Measurements from ENCODE around the gene ACAT2. TPM values are rescaled to one million over a fixed set of nuclear protein-coding genes. Genes with fewer than 3 reads are reported as not detected.
A peak's percentile ranks its signal among the peaks of the same experiment; 100 is the strongest.
"Not testable (repeated sequence)": the region's sequence is repeated elsewhere in the genome, so short reads cannot be mapped to it uniquely, and the experiment has no call there.

Gene ACAT2
- total RNA-seq, 1 donor: 22.1 TPM

DNA sequence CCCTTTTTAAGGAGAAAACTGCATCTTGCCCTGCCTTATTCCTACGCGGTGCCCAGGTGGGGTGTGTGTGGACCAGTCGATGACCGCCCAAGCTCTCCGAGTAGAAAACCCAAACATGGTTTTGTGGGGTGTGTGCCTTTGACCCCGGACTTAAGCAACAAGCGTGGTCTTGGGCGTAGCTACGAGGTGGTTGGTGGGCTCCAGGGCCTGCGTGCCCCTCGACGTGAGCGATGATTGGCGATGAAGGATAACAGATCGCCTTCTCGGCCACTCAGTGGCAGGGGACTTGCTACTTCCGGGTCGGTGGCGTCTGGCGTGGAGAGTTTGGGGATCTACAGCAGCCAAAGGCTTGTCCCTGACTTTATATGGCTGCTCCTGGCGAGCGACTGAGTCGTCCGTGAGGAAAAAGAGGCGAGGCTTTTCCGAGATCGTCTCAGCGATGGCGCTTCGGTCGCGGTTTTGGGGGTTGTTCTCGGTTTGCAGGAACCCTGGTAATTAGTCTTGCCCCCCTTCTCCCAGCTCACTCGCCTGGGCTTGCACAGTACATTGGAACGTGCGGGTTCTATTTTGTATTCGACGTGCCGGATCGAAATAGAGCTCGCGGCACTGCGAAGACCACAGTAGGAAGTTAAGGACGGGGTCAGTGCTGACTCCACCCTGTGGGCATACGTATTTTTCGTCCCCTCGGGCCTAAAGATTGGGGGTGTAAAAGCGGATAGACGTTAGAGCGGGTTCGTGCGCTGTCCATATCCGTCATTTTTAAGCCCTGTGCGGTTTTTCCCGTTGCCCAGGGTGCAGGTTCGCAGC lies 28.5 kb downstream of the ACAT2 start, which contains the start of gene MRPL18:
Gene MRPL18, plus strand, starts transcription at position 319 of the 807 bp plus-strand sequence. Its CDS starts 121 bp downstream, at position 440.
- TF ChIP-seq, protein P1, sequence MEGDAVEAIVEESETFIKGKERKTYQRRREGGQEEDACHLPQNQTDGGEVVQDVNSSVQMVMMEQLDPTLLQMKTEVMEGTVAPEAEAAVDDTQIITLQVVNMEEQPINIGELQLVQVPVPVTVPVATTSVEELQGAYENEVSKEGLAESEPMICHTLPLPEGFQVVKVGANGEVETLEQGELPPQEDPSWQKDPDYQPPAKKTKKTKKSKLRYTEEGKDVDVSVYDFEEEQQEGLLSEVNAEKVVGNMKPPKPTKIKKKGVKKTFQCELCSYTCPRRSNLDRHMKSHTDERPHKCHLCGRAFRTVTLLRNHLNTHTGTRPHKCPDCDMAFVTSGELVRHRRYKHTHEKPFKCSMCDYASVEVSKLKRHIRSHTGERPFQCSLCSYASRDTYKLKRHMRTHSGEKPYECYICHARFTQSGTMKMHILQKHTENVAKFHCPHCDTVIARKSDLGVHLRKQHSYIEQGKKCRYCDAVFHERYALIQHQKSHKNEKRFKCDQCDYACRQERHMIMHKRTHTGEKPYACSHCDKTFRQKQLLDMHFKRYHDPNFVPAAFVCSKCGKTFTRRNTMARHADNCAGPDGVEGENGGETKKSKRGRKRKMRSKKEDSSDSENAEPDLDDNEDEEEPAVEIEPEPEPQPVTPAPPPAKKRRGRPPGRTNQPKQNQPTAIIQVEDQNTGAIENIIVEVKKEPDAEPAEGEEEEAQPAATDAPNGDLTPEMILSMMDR (IDR thresholded peaks at IDR 0.05; ENCODE audit: insufficient read depth, low read length): no peak
- peak; percentile 97 for DNase-seq (ENCODE audit: low read depth)
- peak within 1 kb of the TSS; percentile 95 for H3K4me3 ChIP-seq (ENCODE audit: low read depth, low read length)

DNA sequence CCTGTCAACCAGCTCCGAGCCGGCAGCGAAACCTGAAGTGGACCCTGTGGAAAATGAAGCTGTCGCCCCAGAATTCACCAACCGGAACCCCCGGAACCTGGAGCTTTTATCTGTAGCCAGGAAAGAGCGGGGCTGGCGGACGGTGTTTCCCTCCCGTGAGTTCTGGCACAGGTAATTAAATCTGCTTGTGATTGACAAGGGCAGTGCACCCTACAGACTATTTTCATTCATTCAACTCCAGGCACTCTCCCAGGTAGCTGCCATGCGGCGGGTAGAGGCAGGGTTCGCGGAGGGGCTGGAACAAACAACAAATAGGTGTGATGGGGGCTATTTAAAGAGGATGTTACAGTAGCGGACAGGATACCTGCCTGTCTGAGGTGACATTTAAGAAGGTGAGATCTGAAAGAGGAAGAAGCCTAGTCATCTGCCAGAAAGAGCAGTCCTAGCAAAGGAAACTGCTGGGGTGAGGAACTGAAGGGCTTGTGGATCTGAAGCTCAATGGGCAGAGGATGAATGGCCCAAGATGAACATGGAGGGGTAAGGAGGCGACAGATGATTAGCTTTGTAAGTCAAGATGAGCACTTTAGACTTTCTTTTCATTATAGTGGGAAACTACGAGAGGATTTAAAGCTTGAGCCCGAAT lies 29.2 kb downstream of the ACAT2 start:
- TF ChIP-seq, protein P1 (IDR thresholded peaks at IDR 0.05; ENCODE audit: insufficient read depth, low read length): no peak
- DNase-seq (ENCODE audit: low read depth): no peak
- peak overlapping the region; percentile 92 for H3K4me3 ChIP-seq (ENCODE audit: low read depth, low read length)

DNA sequence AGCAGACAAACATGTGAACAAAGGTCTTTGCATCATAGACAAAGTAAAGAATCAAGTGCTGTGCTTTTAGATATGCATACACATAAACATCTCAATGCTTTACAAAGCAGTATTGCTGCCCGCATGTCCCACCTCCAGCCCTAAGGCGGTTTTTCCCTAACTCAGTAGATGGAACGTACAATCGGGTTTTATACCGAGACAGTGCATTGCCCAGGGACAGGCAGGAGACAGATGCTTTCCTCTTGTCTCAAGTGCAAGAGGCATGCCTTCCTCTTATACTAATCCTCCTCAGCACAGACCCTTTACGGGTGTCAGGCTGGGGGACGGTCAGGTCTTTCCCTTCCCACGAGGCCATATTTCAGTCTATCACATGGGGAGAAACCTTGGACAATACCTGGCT lies 33.1 kb downstream of the ACAT2 start:
- H3K4me3 ChIP-seq (ENCODE audit: low read depth, low read length): not testable (repeated sequence)

DNA sequence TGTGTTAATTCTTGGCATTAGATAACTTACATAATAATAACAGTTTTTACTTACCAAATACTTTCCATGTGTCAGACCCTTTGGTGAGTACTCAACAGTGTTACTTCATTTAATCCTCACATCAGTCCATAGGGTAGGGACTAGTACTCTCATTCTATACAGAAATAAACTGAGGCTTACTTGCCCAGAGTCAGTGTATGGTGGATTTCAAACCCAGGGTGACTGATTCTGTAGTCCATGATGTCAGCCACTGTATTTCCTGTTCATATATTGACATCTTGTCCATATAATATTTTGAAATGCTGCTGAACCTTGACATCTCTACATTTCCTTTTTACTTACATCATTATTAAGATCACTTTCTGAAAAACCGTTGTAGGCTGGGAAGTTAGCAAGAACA lies 35.7 kb downstream of the ACAT2 start:
- DNase-seq (ENCODE audit: low read depth): no peak
- H3K4me3 ChIP-seq (ENCODE audit: low read depth, low read length): no peak overlapping the region
- TF ChIP-seq, protein P1 (IDR thresholded peaks at IDR 0.05; ENCODE audit: insufficient read depth, low read length): no peak

More for the DNA sequence above, 33.1 kb downstream of the ACAT2 start:
- not testable (repeated sequence) for DNase-seq (ENCODE audit: low read depth)

DNA sequence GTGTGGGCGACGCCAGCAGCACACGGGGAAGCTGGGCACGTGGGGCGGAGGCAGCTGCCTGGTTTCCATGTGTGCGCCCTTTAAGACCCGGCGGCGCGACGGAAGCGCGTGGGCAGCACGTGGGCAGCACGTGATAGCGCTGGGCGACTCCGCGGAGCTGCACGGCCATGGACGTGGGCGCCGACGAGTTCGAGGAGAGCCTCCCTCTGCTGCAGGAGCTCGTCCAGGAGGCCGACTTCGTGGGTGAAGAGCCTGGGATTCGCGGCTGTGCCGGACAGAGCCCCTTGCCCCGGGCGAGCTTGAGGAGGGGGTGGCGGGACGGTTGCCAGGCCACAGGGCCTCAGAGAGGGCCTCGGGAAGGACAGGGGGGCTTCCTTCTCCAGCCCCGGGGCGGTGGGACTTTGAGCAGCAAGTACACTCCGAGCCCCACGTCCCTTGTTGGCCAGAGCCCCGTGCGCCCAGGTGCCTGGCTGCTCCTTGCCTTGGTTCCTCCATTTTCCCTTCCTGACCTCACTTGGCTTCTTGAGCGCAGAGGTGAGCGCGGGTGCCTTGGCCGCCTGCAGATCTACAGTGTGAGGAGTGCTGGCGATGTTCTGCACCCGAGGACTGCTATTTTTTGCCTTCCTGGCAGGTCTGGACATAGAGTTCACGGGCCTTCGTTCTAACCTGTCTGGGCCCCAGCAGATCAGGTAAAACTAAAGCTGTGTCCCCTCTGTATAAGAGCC lies 38.5 kb downstream of the ACAT2 start, which contains the start of gene PNLDC1:
Gene PNLDC1, plus strand, starts transcription at position 136 of the 725 bp plus-strand sequence. Its CDS starts 32 bp downstream, at position 168.
- no peak for DNase-seq (ENCODE audit: low read depth)
- TF ChIP-seq, protein P1 (IDR thresholded peaks at IDR 0.05; ENCODE audit: insufficient read depth, low read length): no peak
- H3K4me3 ChIP-seq (ENCODE audit: low read depth, low read length): no peak within 1 kb of the TSS

DNA sequence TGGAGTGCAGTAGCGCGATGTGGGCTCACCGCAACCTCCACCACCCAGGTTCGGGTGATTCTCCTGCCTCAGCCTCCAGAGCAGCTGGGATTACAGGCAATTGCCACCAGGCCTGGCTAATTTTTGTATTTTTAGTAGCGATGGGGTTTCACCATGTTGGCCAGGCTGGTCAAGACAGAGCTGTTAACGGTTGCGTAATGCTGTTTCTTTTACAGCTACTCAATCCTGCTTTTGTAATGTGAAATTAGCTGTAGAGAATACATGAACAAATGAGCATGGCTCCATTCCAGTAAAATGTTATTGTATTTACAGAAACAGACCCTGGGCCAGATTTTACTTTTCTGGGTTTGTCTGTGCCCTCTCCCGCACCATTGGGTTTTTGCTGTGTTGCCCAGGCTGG lies 40.1 kb downstream of the ACAT2 start:
- no peak for DNase-seq (ENCODE audit: low read depth)
- TF ChIP-seq, protein P1 (IDR thresholded peaks at IDR 0.05; ENCODE audit: insufficient read depth, low read length): no peak
- no peak overlapping the region for H3K4me3 ChIP-seq (ENCODE audit: low read depth, low read length)

DNA sequence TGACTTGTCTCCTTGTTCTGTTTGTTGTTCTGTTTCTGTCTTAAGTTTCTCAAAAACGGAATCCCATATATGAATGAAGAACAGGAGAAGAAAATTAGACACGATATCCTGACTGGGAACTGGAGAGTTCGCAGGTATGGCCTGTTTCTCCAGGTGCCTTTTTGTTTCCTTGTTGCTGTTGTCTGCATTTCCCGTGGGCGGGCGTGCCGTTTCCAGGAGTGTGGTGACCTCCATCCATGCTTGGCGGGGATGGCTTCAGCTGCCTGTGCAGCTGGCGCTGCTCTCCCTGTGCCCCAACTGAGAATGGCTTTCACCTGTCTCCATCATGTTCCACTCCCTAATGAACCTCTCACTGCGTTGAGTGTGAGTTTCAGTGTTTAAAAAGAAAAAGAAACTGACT lies 42.7 kb downstream of the ACAT2 start:
- TF ChIP-seq, protein P1 (IDR thresholded peaks at IDR 0.05; ENCODE audit: insufficient read depth, low read length): no peak
- no peak overlapping the region for H3K4me3 ChIP-seq (ENCODE audit: low read depth, low read length)
- DNase-seq (ENCODE audit: low read depth): no peak

Data from fibroblast of the aortic adventitia (primary cell).